Lung microvascular endothelial cell (primary cell): Measurements from ENCODE around the gene KCNK18. TPM values are rescaled to one million over a fixed set of nuclear protein-coding genes. Genes with fewer than 3 reads are reported as not detected.
"Not testable (repeated sequence)": the region's sequence is repeated elsewhere in the genome, so short reads cannot be mapped to it uniquely, and the experiment has no call there.

ENCODE experiments used
- DNase-seq, 2 donors: peaks; one replicate each; pipeline versions ENCODE4 v3.0.0 to v3.0.0-alpha.2; 2010; ENCODE audit warnings: low read depth in 2 of 2
- total RNA-seq: library from RNA; depleted of rRNA; stranded (reverse); fragments of >200 nt; gene quantifications from 2 replicates; pipeline ENCODE4 v1.2.1, GENCODE V29; 2014

The KCNK18 gene
- total RNA-seq, 1 donor from 2014 or later: not detected

DNA sequence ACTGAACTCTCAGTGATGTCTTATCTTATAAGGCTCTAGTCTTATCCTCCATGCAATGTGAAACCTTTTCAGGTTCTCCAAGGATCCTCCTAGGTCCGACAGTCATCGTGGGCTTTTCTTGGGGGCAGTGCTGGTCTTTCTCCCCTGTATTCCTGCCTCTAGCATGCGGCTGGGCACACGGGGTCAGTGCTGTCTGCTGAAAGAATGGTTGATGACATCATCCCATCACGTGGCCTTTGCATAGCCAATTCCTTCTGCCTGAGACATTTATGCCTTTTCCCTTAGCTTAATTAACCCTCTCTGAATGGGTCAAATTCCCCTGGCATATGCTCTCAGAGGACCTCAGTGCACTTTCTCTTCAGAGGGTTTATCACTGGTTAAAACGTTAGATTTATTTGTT lies 27.0 kb upstream of the KCNK18 start:
- DNase-seq: no peak

DNA sequence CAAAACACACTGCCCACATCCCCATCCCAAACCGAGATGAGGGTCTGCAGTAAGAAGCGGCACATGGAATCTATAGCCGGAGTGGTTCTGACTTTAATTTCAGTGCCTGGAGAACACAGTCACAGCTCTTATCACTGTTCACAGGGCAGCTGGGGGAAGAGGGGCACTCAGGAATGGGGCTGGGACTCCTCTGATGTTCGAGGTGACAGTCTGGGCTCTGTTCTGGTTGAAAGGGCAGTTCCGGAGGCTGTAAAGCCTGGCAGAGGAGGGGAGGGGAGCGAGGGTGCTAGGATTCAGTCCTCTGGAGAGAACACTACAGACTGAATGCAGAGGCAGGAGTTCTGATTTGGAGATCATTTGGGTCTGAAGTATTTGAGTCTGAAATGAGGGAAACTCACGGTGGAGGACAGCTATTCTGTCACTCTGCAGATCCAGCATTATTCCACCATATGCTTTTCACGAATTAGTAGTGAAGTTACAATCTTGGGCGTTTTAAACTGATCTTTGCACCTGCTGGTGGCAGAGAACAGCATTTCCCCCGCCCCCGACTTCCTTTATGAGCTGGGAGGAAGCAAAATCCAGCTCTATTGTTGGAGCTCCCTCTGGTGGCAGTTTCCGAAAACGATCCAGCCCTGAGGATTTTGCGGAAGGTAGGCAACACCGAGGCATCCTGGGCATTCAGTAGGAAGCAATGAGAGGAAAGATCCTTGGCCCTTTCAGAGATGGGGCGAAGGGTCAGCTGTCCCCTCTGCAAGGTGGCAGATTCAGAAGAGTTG lies 22.7 kb upstream of the KCNK18 start:
- peak; percentile 73 to 80 for DNase-seq

DNA sequence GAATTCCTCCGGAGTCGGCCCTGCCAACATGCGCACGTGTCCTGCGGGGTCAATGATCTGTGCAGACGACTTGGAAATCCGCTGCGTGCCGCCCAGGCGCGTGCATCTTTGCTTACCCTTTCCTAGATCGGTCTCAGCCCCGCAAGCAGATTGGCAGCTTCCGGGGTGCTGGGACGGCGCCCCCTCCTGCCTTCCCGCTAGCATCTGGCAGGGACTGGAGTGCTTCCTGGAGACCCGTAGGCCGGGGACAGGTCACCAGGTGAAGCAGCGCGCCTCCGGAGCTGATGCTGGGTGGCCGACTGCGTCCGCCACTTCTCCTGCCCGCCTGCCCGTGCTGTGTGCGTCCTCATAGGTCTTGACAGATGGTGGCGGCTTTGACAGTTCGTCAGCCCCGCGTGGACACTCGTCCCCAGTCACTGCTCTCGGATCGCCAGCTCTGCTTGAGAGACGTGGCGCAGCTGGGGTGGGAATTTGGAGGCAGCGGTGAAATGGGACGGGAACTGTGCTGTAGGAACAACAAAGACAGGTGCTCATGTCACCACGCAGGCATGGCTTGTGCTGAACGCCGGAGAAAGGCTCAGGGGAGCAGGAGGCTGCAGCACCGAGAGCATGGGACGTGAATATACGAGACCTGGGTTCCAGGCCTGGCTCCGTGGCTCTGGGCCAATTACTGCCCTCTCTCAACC lies 21.9 kb upstream of the KCNK18 start:
- peak in 1 of 2 donors; percentile 9 for DNase-seq

DNA sequence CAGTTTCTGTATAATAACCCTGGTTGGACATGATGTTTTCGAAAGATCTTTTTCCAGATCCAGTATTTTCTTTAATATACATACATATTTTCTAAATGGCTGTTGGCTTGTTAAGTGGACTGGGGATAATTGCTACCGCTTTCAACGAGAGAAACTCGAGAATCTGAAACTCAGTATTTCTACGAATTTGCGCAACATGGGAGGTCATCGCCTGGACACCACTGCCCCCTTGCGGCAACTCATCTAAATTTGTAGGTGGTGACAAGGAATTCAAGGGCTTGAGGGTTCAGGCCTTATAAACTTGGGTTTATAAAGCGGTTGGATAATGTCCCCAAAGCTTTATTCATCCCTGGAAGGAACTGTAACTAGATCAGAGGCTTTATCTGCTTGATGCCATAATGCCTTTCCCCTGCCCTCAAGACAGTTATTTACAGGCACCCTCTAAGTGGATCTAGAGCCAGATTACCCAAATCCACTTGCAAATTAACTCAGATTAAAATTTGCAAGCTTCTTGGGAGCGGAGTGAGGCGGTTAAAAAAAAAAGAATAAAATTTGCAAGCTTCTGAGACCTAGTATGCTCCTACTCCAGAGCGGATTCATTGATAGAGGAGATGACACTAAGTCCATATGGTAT lies 21.3 kb upstream of the KCNK18 start:
- peak; percentile 78 to 82 for DNase-seq

GRCh38 chr10:117178190-117178589 lies 19.1 kb upstream of the KCNK18 start:
- no peak for DNase-seq

- DNase-seq: no peak
These were observed 13.0 kb upstream of the KCNK18 start for GRCh38 chr10:117184296-117184695.

DNA sequence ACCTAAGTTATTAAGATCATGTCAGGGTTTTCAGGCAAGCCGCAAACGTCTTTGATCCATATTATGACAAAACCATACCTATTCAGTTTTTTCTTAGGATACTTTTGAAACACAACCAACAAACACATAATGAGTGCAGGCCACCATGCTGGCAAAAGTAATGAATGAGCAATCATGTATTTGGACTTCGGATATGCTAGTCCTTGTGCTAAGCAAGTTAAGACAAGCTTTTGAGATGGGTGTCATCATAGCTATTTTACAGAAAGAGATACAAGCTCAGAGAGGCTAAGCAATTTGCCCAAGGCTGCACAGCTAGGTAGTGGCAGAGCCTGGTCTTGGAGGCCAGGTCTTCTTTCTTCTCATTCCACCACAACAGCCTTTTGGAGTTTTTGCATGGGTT lies 12.5 kb upstream of the KCNK18 start:
- no peak for DNase-seq

- not testable (repeated sequence) for DNase-seq
These were observed 11.5 kb upstream of the KCNK18 start for GRCh38 chr10:117185817-117186216.

DNA sequence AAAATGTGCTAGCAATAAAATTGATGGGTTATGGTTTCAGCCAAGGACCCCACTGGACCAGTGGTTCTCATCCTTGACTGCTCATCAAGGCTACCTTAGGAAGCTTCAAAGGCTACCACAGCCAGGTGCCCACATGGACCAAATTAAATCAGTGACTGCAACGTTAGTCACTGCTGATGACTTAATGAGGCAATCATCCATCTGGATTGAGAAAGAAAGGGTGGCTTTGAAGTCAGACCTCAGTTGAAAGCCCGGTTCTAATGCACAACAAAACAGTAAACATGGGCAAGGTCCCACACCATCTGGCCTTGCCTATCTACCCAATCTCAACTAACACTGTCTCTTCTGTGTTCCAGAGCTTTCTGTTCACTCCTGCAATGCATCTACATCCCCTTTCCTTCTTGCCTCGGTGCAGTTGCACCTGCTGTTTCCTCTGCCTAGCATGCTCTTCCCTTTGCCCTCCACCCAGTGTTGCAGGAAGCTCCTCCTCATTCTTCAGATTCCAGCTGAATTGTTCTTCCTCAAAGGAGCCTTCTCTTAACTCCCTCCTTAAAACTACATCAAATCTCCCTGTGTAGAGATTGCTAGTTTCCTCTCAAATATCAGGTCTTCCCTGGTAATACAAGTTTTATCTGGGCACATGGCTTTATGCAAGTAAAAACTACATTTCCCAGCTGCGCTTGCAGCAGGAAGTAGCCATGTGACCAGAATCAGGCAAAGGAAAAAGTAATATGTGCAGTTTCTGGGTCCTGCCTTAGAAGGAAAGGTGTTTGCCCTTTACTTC lies 10.3 kb upstream of the KCNK18 start:
- DNase-seq: peak; percentile 10 to 13

GRCh38 chr10:117188371-117188770 lies 8.9 kb upstream of the KCNK18 start:
- DNase-seq: no peak

DNA sequence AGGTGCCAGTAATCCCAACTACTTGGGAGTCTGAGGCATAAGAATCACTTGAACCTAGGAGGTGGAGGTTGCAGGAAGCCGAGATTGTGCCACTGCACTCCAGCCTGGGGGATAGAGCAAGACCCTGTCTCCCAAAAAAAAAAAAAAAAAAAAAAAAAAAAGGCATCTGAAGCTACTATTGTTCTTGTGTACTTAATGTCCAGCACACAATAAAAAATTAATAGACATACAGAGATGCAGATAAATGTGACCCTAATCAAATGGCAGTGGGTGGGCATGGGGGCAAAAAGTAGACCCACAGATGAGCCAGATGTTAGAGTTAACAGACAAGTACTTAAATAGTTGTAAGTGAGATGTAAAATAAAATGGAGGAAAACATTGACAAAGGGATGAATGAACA lies 7.7 kb upstream of the KCNK18 start:
- DNase-seq: no peak

DNA sequence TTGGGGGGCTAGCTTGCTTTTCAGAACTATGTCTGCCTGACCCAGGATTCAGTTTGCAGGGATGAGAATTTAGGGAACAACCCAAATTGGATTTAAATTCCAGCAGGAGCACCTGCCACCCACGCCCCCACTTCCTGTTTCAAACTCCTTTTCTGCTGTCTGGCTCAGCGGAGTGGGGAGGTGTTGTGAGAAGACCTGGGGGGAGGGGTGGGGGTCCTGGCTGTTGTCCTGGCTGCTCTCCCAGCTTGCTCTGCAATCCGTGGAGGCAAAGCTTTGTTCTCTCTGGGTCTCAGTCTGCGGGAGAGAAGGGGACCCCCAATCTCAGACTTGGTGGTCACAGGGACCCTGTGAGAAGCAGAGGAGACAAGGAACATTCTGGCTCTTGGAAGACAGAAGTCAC lies 799 bp downstream of the KCNK18 start:
- no peak for DNase-seq

GRCh38 chr10:117201826-117202225 lies 4.5 kb downstream of the KCNK18 start:
- DNase-seq: no peak

- no peak for DNase-seq
These were observed 7.0 kb downstream of the KCNK18 start for GRCh38 chr10:117204316-117204715.

- no peak for DNase-seq
These were observed 14.9 kb downstream of the KCNK18 start for GRCh38 chr10:117212176-117212575.

DNA sequence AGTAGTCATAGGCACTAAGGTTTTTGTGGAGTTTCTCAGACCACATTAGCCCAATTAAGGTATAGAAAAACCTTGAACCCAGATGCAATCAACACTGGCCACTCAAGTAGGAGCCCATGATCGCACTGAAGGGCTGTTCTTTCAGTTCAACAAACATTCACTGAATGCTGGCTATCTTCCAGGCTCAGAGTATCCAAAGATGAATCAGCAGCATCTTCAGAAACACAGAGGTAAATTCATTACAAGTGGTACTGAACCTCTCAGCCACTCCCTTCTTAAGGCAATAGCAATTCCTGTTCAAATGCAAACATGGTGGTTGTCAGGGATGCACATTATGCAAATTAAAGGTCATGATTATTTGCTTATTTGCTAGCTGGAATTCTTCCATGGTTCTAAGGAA lies 17.1 kb downstream of the KCNK18 start:
- no peak for DNase-seq

GRCh38 chr10:117215079-117215478 lies 17.8 kb downstream of the KCNK18 start:
- no peak for DNase-seq

DNA sequence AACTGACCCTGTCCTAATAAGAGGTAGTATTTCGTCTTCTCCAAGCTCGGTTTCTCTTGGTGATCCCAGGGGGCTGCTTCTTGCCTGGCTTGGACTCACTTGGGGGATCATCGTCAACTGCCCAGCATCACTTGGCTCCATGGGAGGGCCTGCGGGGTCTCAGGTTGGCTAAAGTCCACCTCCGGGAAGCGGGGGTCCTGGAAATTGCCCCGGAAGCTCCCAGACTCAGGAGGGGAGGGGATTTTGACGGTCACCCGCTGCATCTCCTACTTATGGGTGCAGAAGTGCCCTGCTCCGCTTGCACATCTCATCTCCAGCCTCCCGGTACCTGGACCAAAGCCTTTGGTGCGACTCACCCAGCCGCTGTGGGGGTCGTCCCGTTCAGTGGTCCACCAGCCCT lies 18.7 kb downstream of the KCNK18 start:
- no peak for DNase-seq

- peak; percentile 70 to 82 for DNase-seq
These were observed 19.4 kb downstream of the KCNK18 start for GRCh38 chr10:117216611-117217195.

- DNase-seq: peak in 1 of 2 donors; percentile 15
These were observed 20.0 kb downstream of the KCNK18 start for GRCh38 chr10:117217196-117217761.

- DNase-seq: no peak
These were observed 21.4 kb downstream of the KCNK18 start for GRCh38 chr10:117218654-117219053.
